Suppressor macrophage (primary cell): ENCODE results near the gene KRTAP10-1.
"Not testable (repeated sequence)": the region's sequence is repeated elsewhere in the genome, so short reads cannot be mapped to it uniquely, and the experiment has no call there.

Experiments
- DNase-seq, 4 experiments: peaks; one replicate each; pipeline ENCODE4 v3.0.0-alpha.2; 2020 to 2022

Gene KRTAP10-1

GRCh38 chr21:44514746-44515358, 25.1 kb downstream of the KRTAP10-1 start:
- no peak for DNase-seq

DNA sequence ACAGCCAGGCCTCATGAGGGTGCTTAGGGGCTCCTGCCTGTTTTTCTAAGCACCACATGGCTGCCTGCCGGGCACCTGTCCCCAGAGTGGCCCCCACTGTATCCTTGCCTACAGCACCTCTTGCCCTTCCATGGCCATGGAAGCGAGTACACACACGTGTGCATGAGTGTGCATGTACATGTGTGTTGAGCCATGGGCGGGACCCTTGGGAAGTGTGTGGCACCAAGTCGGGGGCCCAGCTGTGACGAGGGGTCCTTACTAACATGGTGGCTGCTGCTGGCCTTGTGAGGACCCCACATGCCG, 25.8 kb downstream of the KRTAP10-1 start:
- DNase-seq: no peak

- DNase-seq: no peak
Measured at GRCh38 chr21:44513389-44514217, 26.4 kb downstream of the KRTAP10-1 start.

DNA sequence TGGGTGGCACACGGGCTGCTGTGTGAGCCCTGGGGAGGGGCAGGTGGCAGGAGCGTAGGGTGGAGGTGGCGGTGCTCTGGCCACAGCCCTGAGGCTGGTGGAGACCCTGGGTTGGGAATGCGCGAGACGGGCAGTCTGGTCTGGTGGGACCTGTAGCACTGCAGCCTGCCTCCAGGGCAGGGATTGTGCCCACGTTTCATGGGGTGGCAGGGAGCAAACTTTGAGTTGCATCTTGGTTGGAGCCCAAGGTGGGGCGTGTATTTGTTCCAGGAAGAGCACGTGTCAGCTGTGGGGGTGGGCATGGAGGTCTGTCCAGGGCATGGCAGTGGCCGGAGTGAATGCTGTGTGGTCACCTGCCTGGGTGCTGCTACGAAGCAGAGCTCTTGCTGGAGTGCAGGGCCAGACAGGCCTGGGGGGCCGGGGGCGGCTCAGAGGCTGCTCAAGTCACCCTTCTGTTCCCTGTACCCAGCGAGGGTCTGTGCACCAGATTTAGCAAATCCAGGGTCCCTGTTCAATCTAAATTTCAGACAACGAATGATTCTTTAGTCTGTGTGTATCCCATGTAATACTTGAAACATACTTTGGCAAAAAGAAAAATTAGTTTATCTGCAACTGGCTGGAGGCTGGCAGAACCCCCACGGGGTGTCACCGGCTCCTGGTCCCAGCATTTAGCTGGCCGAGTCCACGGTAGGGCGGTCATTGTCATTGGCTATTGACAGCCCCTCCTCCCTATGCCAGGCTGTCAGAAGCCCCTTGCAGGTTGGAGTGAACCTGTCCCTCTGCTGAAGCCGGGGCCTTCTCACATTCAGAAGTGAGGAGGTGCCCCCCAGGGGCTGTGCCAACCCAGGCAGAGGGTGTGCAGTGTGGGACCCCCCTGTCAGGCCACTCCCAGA, 27.3 kb downstream of the KRTAP10-1 start:
- DNase-seq: no peak

DNA sequence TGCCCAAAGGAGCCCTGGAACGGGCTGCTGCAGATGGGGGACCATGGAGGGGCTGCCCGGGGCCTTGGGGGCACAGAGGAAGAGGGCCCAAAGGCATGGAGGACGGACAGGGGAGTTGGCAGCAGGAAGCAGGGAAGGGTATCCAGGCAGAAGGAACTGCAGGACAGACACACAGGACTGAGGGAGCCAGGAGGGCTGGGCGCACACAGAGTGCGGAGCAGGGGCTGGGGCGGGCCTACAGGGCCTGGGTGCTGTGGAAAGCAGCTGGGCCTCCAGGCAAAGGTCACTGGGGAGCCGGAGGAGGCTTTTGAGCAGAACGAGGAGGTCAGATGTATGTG, 28.1 kb downstream of the KRTAP10-1 start:
- DNase-seq: no peak

GRCh38 chr21:44511219-44511937, 28.6 kb downstream of the KRTAP10-1 start:
- no peak for DNase-seq

- peak; percentile 59 to 76 (median 67) for DNase-seq
Measured at GRCh38 chr21:44510508-44511218, 29.3 kb downstream of the KRTAP10-1 start.

GRCh38 chr21:44510109-44510507, 29.9 kb downstream of the KRTAP10-1 start:
- DNase-seq: no peak

GRCh38 chr21:44509539-44509938, 30.5 kb downstream of the KRTAP10-1 start:
- DNase-seq: peak in 2 of 4 experiments; percentile 33 to 37

GRCh38 chr21:44508711-44509445, 31.1 kb downstream of the KRTAP10-1 start:
- DNase-seq: no peak

GRCh38 chr21:44508426-44508710, 31.6 kb downstream of the KRTAP10-1 start:
- DNase-seq: no peak

DNA sequence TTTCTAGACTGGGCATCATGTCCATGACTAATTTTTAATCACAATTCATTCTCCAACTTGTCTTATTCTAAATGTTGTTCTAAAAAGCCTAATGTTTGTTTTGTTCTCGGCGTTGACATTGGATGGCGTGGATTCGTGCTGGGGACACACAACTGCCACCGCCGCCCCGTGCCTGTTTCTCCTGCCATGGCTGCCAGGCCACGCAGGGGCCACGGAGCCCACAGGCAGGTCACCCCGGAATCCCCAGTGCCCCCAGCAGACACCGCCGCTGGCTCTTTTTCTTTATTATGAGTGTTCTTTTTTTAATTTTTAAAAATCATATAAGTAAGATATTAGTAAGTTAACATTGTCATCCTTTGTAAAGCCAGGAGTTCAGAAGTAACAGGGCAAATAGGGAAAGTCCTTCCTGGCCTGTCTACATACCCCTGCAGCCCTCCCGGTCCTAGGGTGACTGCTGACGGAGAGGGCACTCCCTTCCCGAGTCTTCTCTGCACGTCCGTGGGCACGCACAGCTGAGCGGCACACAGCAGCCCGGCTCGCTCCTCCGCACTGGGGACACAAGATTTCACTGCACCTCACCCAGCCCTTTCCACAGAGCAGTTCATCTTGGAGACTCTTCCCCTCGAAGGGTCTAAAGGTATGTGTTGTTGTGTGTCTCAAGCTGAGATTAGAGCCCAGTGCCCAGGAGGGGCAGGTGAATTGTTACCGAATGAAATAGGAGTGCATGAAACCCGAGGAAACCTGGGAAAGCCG, 32.1 kb downstream of the KRTAP10-1 start:
- no peak for DNase-seq

- DNase-seq: no peak
Measured at GRCh38 chr21:44506279-44507255, 33.4 kb downstream of the KRTAP10-1 start.

DNA sequence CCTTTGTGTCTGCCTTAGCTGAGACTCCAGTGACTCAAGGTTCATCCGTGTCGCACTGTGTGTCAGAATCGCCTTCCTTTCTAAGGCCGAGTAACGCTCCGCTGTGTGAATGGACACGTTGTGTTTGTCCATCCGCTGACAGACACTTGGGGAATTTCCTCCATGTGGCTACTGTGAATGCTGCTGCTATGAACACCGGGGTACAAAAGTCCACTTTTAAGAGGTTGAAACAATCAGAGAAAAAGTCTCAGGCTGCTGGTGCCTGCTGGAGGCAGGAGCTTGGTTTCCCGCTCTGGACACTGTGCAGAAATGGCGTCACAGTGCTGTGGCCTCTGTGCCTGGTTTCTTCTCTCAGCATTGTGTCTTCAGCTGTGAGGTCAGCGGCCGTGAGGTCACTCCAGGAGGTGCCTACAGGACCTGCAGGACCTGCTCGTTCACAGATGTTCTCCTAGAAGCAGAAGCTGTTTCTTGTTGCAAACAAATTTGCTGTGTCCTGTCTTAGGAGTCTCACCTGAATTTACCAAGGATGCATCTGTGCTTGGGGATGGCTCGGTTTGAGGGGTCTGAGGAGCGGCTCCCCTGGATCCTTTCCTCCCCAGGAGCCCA, 34.2 kb downstream of the KRTAP10-1 start:
- no peak for DNase-seq

DNA sequence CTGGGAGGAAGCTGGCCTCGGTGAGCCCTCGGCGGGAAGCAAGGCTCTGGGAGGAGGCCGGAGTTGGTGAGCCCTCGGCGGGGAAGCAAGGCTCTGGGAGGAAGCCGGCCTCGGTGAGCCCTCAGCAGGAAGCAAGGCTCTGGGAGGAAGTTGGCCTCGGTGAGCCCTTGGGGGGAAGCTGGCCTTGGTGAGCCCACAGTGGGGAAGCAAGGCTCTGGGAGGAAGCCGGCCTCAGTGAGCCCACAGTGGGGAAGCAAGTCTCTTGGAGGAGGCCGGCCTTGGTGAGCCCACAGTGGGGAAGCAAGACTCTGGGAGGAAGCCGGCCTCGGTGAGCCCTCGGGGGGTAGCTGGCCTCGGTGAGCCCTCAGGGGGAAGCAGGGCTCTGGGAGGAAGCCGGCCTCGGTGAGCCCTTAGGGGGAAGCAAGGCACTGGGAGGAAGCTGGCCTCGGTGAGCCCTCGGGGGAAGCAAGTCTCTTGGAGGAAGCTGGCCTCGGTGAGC, 36.0 kb downstream of the KRTAP10-1 start:
- DNase-seq: peak; percentile 16 to 70 (median 54)

DNA sequence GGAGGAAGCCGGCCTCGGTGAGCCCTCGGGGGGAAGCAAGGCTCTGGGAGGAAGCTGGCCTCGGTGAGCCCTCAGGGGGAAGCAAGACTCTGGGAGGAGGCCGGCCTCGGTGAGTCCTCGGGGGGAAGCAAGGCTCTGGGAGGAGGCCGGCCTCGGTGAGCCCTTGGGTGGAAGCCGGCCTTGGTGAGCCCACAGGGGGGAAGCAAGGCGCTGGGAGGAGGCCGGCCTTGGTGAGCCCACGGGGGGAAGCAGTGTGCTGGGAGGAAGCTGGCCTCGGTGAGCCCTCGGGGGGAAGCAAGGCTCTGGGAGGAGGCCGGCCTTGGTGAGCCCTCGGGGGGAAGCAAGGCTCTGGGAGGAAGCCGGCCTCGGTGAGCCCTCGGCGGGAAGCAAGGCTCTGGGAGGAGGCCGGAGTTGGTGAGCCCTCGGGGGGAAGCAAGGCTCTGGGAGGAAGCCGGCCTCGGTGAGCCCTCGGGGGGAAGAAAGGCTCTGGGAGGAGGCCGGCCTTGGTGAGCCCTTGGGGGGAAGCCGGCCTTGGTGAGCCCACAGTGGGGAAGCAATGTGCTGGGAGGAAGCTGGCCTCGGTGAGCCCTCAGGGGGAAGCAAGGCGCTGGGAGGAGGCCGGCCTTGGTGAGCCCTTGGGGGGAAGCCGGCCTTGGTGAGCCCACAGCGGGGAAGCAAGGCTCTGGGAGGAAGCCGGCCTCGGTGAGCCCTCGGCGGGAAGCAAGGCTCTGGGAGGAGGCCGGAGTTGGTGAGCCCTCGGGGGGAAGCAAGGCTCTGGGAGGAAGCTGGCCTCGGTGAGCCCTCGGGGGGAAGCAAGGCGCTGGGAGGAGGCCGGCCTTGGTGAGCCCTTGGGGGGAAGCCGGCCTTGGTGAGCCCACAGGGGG, 36.7 kb downstream of the KRTAP10-1 start:
- DNase-seq: not testable (repeated sequence)

- no peak for DNase-seq
Measured at GRCh38 chr21:44502171-44502958, 37.6 kb downstream of the KRTAP10-1 start.
